ENCODE data around the gene OTOA.

Gene OTOA

DNA sequence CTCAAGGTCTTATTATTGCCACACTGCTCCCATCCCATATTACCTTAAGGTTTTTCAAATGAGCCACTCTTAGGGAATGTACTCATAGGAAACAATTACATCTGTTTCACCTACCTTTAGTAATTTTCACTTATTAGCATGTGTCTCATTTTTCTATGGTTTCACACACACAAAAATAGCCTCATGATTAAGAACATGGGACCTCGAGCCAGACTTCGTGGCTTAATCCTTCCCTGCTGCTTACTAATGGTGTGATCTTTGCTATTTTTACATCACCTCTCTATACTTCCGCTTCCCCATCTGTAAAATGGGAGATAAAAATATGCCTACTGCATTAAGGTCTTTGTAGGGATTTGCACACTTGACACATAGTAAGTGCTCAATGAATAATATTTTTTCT, 38.5 kb downstream of the OTOA start:
- TF ChIP-seq, protein P1, sequence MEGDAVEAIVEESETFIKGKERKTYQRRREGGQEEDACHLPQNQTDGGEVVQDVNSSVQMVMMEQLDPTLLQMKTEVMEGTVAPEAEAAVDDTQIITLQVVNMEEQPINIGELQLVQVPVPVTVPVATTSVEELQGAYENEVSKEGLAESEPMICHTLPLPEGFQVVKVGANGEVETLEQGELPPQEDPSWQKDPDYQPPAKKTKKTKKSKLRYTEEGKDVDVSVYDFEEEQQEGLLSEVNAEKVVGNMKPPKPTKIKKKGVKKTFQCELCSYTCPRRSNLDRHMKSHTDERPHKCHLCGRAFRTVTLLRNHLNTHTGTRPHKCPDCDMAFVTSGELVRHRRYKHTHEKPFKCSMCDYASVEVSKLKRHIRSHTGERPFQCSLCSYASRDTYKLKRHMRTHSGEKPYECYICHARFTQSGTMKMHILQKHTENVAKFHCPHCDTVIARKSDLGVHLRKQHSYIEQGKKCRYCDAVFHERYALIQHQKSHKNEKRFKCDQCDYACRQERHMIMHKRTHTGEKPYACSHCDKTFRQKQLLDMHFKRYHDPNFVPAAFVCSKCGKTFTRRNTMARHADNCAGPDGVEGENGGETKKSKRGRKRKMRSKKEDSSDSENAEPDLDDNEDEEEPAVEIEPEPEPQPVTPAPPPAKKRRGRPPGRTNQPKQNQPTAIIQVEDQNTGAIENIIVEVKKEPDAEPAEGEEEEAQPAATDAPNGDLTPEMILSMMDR (IDR thresholded peaks at IDR 0.05) = no peak
- TF ChIP-seq ZFX (IDR thresholded peaks at IDR 0.05; ENCODE audit: borderline replicate concordance) = no peak
- no peak overlapping the region for H3K27ac ChIP-seq

DNA sequence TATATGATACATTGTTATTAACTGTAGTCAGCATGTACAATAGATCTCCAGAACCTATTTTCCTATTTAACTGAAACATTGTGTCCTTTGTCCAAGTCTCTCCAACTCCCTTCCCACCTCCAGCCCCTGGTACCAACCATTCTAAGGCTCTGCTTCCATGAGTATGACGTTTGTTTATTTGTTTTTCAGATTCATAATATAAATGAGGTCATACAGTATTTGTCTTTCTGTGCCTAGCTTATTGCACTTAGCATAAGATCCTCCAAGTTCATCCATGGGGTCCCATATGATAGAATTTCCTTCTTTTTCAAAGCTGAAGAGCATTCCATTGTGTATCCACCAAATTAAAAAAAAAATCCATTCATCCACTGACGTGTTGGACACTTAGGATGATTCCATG, 39.4 kb downstream of the OTOA start:
- TF ChIP-seq, protein P1 (IDR thresholded peaks at IDR 0.05) = no peak
- TF ChIP-seq ZFX (IDR thresholded peaks at IDR 0.05; ENCODE audit: borderline replicate concordance) = no peak
- no peak overlapping the region for H3K27ac ChIP-seq

DNA sequence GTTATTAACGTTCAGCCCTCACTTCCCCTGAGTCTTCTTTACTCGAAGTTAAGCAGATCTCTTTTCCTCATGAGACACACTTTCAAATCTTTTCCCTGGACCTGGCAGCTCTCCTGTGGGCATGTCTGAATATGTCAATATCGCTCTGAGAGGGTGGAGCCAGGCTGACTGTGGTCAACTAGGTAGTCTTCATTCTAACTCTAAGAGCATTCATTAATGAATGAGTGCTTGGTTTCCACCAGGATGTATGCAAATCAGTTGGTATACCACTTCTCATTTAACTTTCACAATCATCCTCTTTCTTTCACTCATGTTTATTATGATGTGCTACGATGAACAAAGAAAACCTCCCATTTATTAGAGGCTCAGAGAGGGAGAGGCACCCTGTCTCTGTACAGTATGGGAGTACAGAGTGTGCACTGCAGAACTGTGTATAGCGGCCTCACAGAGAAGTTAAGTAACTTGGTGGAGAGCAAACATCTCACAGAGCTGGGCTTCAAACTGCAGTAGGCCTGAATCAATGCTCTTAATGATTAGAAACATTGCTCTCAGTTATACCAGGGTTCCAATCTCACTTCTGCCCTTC, 39.9 kb downstream of the OTOA start:
- H3K27ac ChIP-seq = no peak overlapping the region
- TF ChIP-seq ZFX (IDR thresholded peaks at IDR 0.05; ENCODE audit: borderline replicate concordance) = no peak
- TF ChIP-seq, protein P1 (IDR thresholded peaks at IDR 0.05) = no peak

DNA sequence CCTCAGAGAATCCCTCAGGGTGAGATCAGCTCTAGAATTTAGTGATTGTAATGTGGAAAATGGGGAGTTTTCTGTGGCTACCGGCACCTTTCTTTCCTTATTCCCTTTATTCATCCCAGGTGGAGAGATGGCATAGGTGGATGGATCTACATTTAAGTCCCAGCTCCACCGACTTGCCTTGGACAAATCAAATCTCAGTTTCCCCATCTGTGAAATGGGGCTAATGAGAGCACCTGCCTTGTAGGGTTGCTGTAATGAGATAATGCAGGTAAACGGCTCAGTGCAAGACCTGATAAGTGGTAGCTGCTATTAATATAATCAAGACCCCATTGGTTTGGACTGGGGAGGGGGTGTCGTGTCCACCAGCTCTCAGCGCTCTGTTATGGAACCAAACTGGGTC, 40.5 kb downstream of the OTOA start:
- TF ChIP-seq ZFX (IDR thresholded peaks at IDR 0.05; ENCODE audit: borderline replicate concordance) = no peak
- TF ChIP-seq, protein P1 (IDR thresholded peaks at IDR 0.05) = no peak
- H3K27ac ChIP-seq = no peak overlapping the region

DNA sequence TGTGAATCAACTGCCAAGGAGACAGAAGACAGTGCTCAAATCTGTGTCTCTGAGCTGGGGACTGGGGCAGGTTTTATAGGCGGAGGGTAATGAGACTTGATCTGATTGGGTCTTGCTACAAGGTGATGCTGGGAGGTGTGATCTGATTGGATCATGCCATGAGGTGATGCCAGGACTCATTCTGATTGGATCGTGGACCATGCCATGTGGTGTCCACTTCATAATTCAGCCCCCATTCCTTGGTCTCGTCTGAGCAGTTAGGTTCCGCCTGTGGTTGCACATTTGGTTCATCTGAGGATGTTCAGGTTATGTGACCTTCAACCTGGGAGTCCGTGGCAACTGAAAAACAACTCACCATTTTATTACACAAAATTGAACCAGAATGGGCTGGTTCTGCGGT, 41.0 kb downstream of the OTOA start:
- TF ChIP-seq ZFX (IDR thresholded peaks at IDR 0.05; ENCODE audit: borderline replicate concordance) = no peak
- TF ChIP-seq, protein P1 (IDR thresholded peaks at IDR 0.05) = no peak
- H3K27ac ChIP-seq = no peak overlapping the region

DNA sequence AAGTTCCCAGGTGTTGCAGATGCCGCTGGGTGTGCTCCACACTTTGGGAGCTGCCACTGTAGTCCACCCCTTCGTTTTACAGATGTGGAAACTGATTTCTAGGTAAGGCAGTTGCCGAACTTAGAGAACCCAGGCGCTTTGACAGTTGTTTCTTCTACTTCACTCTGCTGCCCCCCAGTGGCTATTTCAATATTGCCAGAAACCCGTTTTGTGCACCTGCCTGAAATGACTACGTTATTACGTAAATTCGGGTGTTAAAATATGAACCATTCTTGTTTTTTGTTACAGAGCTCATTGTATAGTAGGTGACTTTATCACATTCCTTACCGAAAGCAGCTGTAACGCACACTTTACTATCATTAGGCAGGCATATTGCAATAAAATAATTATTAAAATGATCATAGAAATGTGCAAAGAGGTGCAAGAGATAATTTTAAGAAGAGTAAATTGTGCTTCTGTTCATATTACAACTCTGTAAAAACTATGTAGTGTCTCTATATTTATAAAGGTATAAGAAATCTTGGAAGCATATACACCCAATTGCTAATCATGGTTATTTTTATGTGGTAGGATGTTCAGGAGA, 44.9 kb downstream of the OTOA start:
- no peak overlapping the region for H3K27ac ChIP-seq
- TF ChIP-seq ZFX (IDR thresholded peaks at IDR 0.05; ENCODE audit: borderline replicate concordance) = no peak
- TF ChIP-seq, protein P1 (IDR thresholded peaks at IDR 0.05) = peak; percentile 86

DNA sequence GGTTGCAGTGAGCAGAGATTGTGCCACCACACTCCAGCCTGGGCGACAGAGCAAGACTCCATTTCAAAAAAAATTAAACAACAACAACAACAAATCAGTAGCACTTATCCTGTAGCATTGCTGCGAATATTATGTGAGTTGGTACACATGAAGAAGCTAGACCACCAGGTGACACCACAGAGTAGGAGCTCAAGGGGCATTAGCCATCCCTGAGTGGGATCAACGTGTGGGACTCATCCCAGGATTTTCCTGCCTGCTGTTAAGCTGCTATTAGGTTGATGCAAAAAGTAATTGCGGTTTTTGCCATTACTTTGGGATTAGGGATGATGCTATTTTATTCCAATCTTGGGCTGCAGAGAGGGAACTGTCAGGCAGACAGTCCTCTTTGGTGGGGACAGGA, 47.2 kb downstream of the OTOA start:
- no peak for TF ChIP-seq ZFX (IDR thresholded peaks at IDR 0.05; ENCODE audit: borderline replicate concordance)
- TF ChIP-seq, protein P1 (IDR thresholded peaks at IDR 0.05) = no peak
- H3K27ac ChIP-seq = no peak overlapping the region
